Measurements from ENCODE around the gene SMAD5. TPM values are rescaled to one million over a fixed set of nuclear protein-coding genes. Genes with fewer than 3 reads are reported as not detected.

Gene SMAD5
- total and polyA plus RNA-seq, 2 experiments from 2014 or later, result 37.5 to 56.6 TPM

DNA sequence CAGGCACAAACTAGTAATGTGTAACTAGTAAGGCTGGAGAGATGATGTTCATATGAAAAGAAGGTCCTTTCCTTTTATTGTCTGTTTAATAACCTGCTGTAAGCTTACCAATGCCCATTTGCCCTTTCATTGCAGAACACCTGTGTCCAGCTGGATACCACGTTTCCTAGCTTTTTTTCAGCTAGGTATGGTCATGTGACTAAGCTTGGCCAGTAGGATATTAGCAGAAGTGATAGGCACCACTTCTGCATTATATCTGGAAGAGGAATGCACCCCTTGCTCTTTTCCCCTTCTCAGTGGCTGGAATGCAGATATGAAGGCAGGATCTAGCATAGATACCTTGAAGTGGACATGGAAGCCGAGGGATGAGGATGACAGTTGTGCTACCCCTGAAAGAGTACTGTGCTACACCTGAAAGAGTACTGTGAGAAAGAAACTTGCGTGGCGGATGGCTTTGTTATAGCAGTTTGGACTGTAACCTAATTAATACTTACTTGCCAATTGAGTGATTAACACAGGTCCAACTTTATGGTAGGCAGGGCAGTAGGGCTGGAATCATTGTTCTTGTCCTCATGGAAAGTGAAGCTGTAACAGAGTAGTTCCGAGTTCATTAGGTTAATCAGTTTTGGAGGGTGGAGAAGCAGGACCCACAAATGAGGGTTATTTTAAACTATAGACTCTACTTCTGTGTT, 53.5 kb downstream of the SMAD5 start:
- Histone ChIP-seq H3K9me2 (ENCODE audit: insufficient read depth) (no peaks in the 10 kb centered on the region), H3F3A (replicated peaks; ENCODE audit: low read depth) (0 out of 2 replicates have a peak, but pooled peaks cover 4% of the 10 kb centered on the region), H2AFZ (no peak overlapping the region), H4K20me1 (replicated peaks; ENCODE audit: insufficient read depth) (peaks cover 12% of the 10 kb centered on the region), H3K4me2 (no peak overlapping the region), H3K27me3 (ENCODE audit: insufficient read depth) (peaks cover 39% of the 10 kb centered on the region), H3K4me3 (no peak overlapping the region), H3K4me1 (ENCODE audit: insufficient read depth) (peaks cover 4% of the 10 kb centered on the region; the same call in 1 of the 2 replicates), H3K79me2 (replicated peaks; ENCODE audit: insufficient read depth) (no peaks in the 10 kb centered on the region), H3K36me3 (ENCODE audit: insufficient read depth) (no peaks in the 10 kb centered on the region), H3K27ac (ENCODE audit: low read depth) (no peak overlapping the region)
- TF ChIP-seq, protein P1, sequence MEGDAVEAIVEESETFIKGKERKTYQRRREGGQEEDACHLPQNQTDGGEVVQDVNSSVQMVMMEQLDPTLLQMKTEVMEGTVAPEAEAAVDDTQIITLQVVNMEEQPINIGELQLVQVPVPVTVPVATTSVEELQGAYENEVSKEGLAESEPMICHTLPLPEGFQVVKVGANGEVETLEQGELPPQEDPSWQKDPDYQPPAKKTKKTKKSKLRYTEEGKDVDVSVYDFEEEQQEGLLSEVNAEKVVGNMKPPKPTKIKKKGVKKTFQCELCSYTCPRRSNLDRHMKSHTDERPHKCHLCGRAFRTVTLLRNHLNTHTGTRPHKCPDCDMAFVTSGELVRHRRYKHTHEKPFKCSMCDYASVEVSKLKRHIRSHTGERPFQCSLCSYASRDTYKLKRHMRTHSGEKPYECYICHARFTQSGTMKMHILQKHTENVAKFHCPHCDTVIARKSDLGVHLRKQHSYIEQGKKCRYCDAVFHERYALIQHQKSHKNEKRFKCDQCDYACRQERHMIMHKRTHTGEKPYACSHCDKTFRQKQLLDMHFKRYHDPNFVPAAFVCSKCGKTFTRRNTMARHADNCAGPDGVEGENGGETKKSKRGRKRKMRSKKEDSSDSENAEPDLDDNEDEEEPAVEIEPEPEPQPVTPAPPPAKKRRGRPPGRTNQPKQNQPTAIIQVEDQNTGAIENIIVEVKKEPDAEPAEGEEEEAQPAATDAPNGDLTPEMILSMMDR (conservative IDR thresholded peaks at IDR 0.05; ENCODE audit: low read depth in 2 of 2), result no peak
- no peak for TF ChIP-seq POLR2AphosphoS5 (IDR thresholded peaks at IDR 0.05; ENCODE audit: low read depth)
- TF ChIP-seq, protein P2, sequence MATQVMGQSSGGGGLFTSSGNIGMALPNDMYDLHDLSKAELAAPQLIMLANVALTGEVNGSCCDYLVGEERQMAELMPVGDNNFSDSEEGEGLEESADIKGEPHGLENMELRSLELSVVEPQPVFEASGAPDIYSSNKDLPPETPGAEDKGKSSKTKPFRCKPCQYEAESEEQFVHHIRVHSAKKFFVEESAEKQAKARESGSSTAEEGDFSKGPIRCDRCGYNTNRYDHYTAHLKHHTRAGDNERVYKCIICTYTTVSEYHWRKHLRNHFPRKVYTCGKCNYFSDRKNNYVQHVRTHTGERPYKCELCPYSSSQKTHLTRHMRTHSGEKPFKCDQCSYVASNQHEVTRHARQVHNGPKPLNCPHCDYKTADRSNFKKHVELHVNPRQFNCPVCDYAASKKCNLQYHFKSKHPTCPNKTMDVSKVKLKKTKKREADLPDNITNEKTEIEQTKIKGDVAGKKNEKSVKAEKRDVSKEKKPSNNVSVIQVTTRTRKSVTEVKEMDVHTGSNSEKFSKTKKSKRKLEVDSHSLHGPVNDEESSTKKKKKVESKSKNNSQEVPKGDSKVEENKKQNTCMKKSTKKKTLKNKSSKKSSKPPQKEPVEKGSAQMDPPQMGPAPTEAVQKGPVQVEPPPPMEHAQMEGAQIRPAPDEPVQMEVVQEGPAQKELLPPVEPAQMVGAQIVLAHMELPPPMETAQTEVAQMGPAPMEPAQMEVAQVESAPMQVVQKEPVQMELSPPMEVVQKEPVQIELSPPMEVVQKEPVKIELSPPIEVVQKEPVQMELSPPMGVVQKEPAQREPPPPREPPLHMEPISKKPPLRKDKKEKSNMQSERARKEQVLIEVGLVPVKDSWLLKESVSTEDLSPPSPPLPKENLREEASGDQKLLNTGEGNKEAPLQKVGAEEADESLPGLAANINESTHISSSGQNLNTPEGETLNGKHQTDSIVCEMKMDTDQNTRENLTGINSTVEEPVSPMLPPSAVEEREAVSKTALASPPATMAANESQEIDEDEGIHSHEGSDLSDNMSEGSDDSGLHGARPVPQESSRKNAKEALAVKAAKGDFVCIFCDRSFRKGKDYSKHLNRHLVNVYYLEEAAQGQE (IDR thresholded peaks at IDR 0.05; ENCODE audit: unreplicated experiment), result no peak
- TF ChIP-seq ZNF114 (CRISPR knock-in tag; IDR thresholded peaks at IDR 0.05), result no peak
- no peak for TF ChIP-seq CREB1 (CRISPR knock-in tag; IDR thresholded peaks at IDR 0.05; ENCODE audit: low read depth)
- TF ChIP-seq, protein P3, sequence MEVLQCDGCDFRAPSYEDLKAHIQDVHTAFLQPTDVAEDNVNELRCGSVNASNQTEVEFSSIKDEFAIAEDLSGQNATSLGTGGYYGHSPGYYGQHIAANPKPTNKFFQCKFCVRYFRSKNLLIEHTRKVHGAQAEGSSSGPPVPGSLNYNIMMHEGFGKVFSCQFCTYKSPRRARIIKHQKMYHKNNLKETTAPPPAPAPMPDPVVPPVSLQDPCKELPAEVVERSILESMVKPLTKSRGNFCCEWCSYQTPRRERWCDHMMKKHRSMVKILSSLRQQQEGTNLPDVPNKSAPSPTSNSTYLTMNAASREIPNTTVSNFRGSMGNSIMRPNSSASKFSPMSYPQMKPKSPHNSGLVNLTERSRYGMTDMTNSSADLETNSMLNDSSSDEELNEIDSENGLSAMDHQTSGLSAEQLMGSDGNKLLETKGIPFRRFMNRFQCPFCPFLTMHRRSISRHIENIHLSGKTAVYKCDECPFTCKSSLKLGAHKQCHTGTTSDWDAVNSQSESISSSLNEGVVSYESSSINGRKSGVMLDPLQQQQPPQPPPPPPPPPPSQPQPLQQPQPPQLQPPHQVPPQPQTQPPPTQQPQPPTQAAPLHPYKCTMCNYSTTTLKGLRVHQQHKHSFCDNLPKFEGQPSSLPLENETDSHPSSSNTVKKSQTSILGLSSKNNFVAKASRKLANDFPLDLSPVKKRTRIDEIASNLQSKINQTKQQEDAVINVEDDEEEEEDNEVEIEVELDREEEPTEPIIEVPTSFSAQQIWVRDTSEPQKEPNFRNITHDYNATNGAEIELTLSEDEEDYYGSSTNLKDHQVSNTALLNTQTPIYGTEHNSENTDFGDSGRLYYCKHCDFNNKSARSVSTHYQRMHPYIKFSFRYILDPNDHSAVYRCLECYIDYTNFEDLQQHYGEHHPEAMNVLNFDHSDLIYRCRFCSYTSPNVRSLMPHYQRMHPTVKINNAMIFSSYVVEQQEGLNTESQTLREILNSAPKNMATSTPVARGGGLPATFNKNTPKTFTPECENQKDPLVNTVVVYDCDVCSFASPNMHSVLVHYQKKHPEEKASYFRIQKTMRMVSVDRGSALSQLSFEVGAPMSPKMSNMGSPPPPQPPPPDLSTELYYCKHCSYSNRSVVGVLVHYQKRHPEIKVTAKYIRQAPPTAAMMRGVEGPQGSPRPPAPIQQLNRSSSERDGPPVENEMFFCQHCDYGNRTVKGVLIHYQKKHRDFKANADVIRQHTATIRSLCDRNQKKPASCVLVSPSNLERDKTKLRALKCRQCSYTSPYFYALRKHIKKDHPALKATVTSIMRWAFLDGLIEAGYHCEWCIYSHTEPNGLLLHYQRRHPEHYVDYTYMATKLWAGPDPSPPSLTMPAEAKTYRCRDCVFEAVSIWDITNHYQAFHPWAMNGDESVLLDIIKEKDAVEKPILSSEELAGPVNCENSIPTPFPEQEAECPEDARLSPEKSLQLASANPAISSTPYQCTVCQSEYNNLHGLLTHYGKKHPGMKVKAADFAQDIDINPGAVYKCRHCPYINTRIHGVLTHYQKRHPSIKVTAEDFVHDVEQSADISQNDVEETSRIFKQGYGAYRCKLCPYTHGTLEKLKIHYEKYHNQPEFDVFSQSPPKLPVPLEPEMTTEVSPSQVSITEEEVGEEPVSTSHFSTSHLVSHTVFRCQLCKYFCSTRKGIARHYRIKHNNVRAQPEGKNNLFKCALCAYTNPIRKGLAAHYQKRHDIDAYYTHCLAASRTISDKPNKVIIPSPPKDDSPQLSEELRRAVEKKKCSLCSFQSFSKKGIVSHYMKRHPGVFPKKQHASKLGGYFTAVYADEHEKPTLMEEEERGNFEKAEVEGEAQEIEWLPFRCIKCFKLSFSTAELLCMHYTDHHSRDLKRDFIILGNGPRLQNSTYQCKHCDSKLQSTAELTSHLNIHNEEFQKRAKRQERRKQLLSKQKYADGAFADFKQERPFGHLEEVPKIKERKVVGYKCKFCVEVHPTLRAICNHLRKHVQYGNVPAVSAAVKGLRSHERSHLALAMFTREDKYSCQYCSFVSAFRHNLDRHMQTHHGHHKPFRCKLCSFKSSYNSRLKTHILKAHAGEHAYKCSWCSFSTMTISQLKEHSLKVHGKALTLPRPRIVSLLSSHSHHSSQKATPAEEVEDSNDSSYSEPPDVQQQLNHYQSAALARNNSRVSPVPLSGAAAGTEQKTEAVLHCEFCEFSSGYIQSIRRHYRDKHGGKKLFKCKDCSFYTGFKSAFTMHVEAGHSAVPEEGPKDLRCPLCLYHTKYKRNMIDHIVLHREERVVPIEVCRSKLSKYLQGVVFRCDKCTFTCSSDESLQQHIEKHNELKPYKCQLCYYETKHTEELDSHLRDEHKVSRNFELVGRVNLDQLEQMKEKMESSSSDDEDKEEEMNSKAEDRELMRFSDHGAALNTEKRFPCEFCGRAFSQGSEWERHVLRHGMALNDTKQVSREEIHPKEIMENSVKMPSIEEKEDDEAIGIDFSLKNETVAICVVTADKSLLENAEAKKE (CRISPR knock-in tag; IDR thresholded peaks at IDR 0.05), result no peak
- TF ChIP-seq EZH2 (IDR thresholded peaks at IDR 0.05; ENCODE audit: low read depth, unreplicated experiment), result no peak
- TF ChIP-seq JUNB (IDR thresholded peaks at IDR 0.05; ENCODE audit: unreplicated experiment), result no peak
- TF ChIP-seq STAT1 (IDR thresholded peaks at IDR 0.05; ENCODE audit: unreplicated experiment), result no peak
- no peak for TF ChIP-seq EZH2phosphoT487 (IDR thresholded peaks at IDR 0.05; ENCODE audit: unreplicated experiment)
- ATAC-seq (no peak), DNase-seq (ENCODE audit: low spot score) (no peak)
- Mint-ChIP-seq H3K27me3 (ENCODE audit: insufficient read depth, low read depth, poor library complexity) (peaks cover 20% of the 10 kb centered on the region), H3K4me1 (peaks cover 3% of the 10 kb centered on the region; the same call in 2 of the 3 replicates), H3K9me3 (no peaks in the 10 kb centered on the region), H3K27ac (no peak overlapping the region), H3K4me3 (no peak overlapping the region), H3K36me3 (ENCODE audit: low read depth) (peaks cover 16% of the 10 kb centered on the region)
